Peyer's patch (tissue), 4 donors: ENCODE results near the gene MYRFL.

Source experiments
- POLR2A ChIP-seq, 2 donors: fragments of 450-650 bp; IDR thresholded peaks; one replicate each; pipeline ENCODE4 v1.5.1; 2017; ENCODE audit warnings: antibody characterized with exemption in 2 of 2, mild to moderate bottlenecking in 2 of 2, moderate library complexity in 2 of 2
- TF ChIP-seq, protein P1 (sequence below), 6 experiments: fragments of 450-650 bp in 4 of 6; fragments of 200-600 bp in 2 of 6; sonication (generic) in 1 of 6; IDR thresholded peaks; one replicate each; pipeline ENCODE4 v1.5.1; 2017 to 2019; ENCODE audit warnings: antibody characterized with exemption in 6 of 6, mild to moderate bottlenecking in 3 of 6, moderate library complexity in 1 of 6

DNA sequence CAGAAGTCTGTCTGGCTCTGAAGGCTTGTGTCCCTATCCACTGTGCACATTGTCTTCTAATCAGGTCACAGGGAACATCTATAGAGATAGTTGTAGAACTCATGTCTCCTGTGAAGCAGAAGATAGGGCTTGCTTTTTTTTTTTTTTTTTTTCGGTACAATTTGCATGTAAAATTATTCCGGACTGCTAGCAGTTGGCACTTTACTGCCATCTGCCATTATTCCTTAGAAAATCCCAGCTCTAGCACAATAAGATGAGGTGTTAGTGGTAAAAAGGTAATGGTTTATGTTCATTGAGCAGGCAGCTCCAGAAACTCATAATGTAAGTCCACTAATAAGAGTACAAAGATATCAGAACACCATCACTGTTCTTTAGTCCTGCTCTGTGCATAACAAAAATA, 8.7 kb downstream of the MYRFL start:
- TF ChIP-seq, protein P1, sequence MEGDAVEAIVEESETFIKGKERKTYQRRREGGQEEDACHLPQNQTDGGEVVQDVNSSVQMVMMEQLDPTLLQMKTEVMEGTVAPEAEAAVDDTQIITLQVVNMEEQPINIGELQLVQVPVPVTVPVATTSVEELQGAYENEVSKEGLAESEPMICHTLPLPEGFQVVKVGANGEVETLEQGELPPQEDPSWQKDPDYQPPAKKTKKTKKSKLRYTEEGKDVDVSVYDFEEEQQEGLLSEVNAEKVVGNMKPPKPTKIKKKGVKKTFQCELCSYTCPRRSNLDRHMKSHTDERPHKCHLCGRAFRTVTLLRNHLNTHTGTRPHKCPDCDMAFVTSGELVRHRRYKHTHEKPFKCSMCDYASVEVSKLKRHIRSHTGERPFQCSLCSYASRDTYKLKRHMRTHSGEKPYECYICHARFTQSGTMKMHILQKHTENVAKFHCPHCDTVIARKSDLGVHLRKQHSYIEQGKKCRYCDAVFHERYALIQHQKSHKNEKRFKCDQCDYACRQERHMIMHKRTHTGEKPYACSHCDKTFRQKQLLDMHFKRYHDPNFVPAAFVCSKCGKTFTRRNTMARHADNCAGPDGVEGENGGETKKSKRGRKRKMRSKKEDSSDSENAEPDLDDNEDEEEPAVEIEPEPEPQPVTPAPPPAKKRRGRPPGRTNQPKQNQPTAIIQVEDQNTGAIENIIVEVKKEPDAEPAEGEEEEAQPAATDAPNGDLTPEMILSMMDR (IDR thresholded peaks at IDR 0.05) = no peak
- no peak for TF ChIP-seq POLR2A (IDR thresholded peaks at IDR 0.05)
